ENCODE data around the gene PCDHGA5.
"Not testable (repeated sequence)": the region's sequence is repeated elsewhere in the genome, so short reads cannot be mapped to it uniquely, and the experiment has no call there.

The PCDHGA5 gene

DNA sequence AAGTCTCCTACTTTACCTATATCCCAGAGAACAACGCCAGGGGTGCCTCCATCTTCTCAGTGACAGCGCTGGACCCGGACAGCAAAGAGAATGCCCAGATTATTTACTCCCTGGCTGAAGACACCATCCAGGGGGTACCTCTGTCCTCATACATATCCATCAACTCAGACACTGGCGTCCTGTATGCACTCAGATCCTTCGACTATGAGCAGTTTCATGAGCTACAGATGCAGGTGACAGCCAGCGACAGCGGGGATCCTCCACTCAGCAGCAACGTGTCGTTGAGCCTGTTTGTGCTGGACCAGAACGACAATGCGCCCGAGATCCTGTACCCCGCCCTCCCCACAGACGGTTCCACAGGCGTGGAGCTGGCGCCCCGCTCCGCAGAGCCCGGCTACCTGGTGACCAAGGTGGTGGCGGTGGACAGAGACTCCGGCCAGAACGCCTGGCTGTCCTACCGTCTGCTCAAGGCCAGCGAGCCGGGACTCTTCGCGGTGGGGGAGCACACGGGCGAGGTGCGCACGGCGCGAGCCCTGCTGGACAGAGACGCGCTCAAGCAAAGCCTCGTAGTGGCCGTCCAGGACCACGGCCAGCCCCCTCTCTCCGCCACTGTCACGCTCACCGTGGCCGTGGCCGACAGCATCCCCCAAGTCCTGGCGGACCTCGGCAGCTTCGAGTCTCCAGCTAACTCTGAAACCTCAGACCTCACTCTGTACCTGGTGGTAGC is 50.7 kb downstream of the PCDHGA5 start:
- H4K91ac ChIP-seq (ENCODE audit: low read length); H3K4me2 ChIP-seq (ENCODE audit: low read length, poor library complexity, severe bottlenecking); H2BK5ac ChIP-seq (ENCODE audit: low read depth, low read length, poor library complexity, severe bottlenecking); H3K4me1 ChIP-seq (ENCODE audit: control insufficient read depth, insufficient read depth, low read depth, low read length); H3K9me3 ChIP-seq (ENCODE audit: control insufficient read depth, low read length); H3K9ac ChIP-seq (ENCODE audit: low read length); H3K23ac ChIP-seq (ENCODE audit: low read length in 2 of 2); H3K27me3 ChIP-seq (ENCODE audit: control insufficient read depth in 1 of 2, insufficient read depth in 1 of 2, low read length in 2 of 2); H2AK5ac ChIP-seq (ENCODE audit: low read length, severe bottlenecking); H2BK12ac ChIP-seq (ENCODE audit: low read length in 2 of 2); H4K8ac ChIP-seq (ENCODE audit: low read length); H2BK15ac ChIP-seq (ENCODE audit: low read depth, poor library complexity, severe bottlenecking); DNase-seq; H3K14ac ChIP-seq (ENCODE audit: low read length in 2 of 2); H3K4ac ChIP-seq (ENCODE audit: low read depth in 1 of 2, low read length in 2 of 2); H3K27ac ChIP-seq (ENCODE audit: low read length, poor library complexity, severe bottlenecking); H2AFZ ChIP-seq (ENCODE audit: low read depth, low read length); H2BK120ac ChIP-seq (ENCODE audit: low read depth, low read length); H3K18ac ChIP-seq (ENCODE audit: low read depth in 1 of 2, low read length in 2 of 2): not testable (repeated sequence)
- Histone ChIP-seq H3K4me3 (ENCODE audit: insufficient read depth in 1 of 2, low read depth in 1 of 2, low read length in 2 of 2) (peak overlapping the region in 1 of 2 experiments; percentile 87), H3K36me3 (ENCODE audit: control insufficient read depth in 1 of 2, insufficient read depth in 2 of 2, low read depth in 1 of 2, low read length in 2 of 2) (peaks cover under 1 to 40% of the 10 kb centered on the region in 2 experiments), H3K79me1 (replicated peaks; ENCODE audit: low read length, poor library complexity, severe bottlenecking) (peaks cover 40% of the 10 kb centered on the region)
- WGBS: 97% methylated on average over 38 of the region's 46 CpGs

DNA sequence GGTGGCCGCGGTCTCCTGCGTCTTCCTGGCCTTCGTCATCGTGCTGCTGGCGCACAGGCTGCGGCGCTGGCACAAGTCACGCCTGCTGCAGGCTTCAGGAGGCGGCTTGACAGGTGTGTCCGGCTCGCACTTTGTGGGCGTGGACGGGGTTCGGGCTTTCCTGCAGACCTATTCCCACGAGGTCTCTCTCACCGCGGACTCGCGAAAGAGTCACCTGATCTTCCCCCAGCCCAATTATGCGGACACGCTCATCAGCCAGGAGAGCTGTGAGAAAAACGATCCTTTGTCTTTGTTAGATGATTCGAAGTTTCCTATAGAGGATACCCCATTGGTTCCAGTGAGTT is 51.3 kb downstream of the PCDHGA5 start:
- not testable (repeated sequence) for H3K4me2 ChIP-seq (ENCODE audit: low read length, poor library complexity, severe bottlenecking); H3K4me1 ChIP-seq (ENCODE audit: control insufficient read depth, insufficient read depth, low read depth, low read length); DNase-seq; H4K8ac ChIP-seq (ENCODE audit: low read length); H2BK12ac ChIP-seq (ENCODE audit: low read length in 2 of 2); H3K27me3 ChIP-seq (ENCODE audit: control insufficient read depth in 1 of 2, insufficient read depth in 1 of 2, low read length in 2 of 2); H3K27ac ChIP-seq (ENCODE audit: low read length, poor library complexity, severe bottlenecking); H3K9ac ChIP-seq (ENCODE audit: low read length); H4K91ac ChIP-seq (ENCODE audit: low read length); H2BK15ac ChIP-seq (ENCODE audit: low read depth, poor library complexity, severe bottlenecking); H2BK5ac ChIP-seq (ENCODE audit: low read depth, low read length, poor library complexity, severe bottlenecking); H3K14ac ChIP-seq (ENCODE audit: low read length in 2 of 2); H2BK120ac ChIP-seq (ENCODE audit: low read depth, low read length); H2AFZ ChIP-seq (ENCODE audit: low read depth, low read length); H3K18ac ChIP-seq (ENCODE audit: low read depth in 1 of 2, low read length in 2 of 2); H2AK5ac ChIP-seq (ENCODE audit: low read length, severe bottlenecking); H3K23ac ChIP-seq (ENCODE audit: low read length in 2 of 2); H3K4ac ChIP-seq (ENCODE audit: low read depth in 1 of 2, low read length in 2 of 2)
- Histone ChIP-seq H3K79me1 (replicated peaks; ENCODE audit: low read length, poor library complexity, severe bottlenecking) (peaks cover 38% of the 10 kb centered on the region), H3K4me3 (ENCODE audit: insufficient read depth in 1 of 2, low read depth in 1 of 2, low read length in 2 of 2) (peak overlapping the region in 1 of 2 experiments; percentile 68), H3K36me3 (ENCODE audit: control insufficient read depth in 1 of 2, insufficient read depth in 2 of 2, low read depth in 1 of 2, low read length in 2 of 2) (peaks cover 4 to 38% of the 10 kb centered on the region in 2 experiments), H3K9me3 (ENCODE audit: control insufficient read depth, low read length) (peaks cover 11% of the 10 kb centered on the region)
- WGBS: 96% methylated on average over 24 of the region's 24 CpGs
